OCI-LY7 (cell line): ENCODE results near the gene CAMLG. TPM values are rescaled to one million over a fixed set of nuclear protein-coding genes. Genes with fewer than 3 reads are reported as not detected.

Experiments
- BruUV-seq: library from RNA; stranded (reverse); fragments of 400-500 nt; replicated peaks from 2 replicates; lab custom pipeline; 2021; lab: Mats Ljungman, UMichigan
- CTCF ChIA-PET: fragments of 300-600 bp; sonication (Branson Sonifier 250); formaldehyde crosslinking; loops from one replicate; lab custom pipeline; 2022; ENCODE audit warnings: antibody characterized with exemption; ENCODE audit not compliant: unreplicated experiment; lab: Charles Lee
- POLR2A ChIA-PET: fragments of 300-600 bp; sonication (Branson Sonifier 250); formaldehyde crosslinking; loops from one replicate; lab custom pipeline; 2022; ENCODE audit warnings: antibody characterized with exemption; lab: Charles Lee
- DNase-seq: peaks from one replicate; pipeline ENCODE4 v3.0.0-alpha.2; 2015; ENCODE audit warnings: low spot score
- H2AFZ ChIP-seq: fragments of 200-600 bp; sonication (generic), shearing (Covaris generic); 2 replicates; pipeline ENCODE4 v1.6.1; 2014; ENCODE audit warnings: mild to moderate bottlenecking, antibody characterized with exemption, low read length, moderate library complexity
- H3K27ac ChIP-seq: fragments of 200-600 bp; sonication (generic); 2 replicates; pipeline ENCODE4 v1.5.1; 2014; ENCODE audit warnings: mixed run types, low read depth, mild to moderate bottlenecking, moderate library complexity, low read length, inconsistent platforms; ENCODE audit not compliant: poor library complexity, severe bottlenecking
- H3K36me3 ChIP-seq: fragments of 200-600 bp; sonication (generic); 2 replicates; pipeline ENCODE4 v1.6.1; 2014; ENCODE audit warnings: mild to moderate bottlenecking, antibody characterized with exemption, low read length, moderate library complexity, mixed read lengths; ENCODE audit not compliant: insufficient read depth
- H3K4me1 ChIP-seq: fragments of 200-600 bp; sonication (generic); 2 replicates; pipeline ENCODE4 v1.5.1; 2014; ENCODE audit warnings: mild to moderate bottlenecking, low read length; ENCODE audit not compliant: insufficient read depth, poor library complexity, severe bottlenecking
- H3K4me2 ChIP-seq: fragments of 200-600 bp; sonication (generic); 2 replicates; pipeline ENCODE4 v1.6.1; 2014; ENCODE audit warnings: mild to moderate bottlenecking, low read length
- H3K4me3 ChIP-seq: fragments of 200-600 bp; sonication (generic); 2 replicates; pipeline ENCODE4 v1.5.1; 2014; ENCODE audit warnings: mild to moderate bottlenecking, low read depth, low read length; ENCODE audit not compliant: poor library complexity, severe bottlenecking
- H3K79me2 ChIP-seq: fragments of 200-600 bp; sonication (generic); 2 replicates; pipeline ENCODE4 v1.6.1; 2016; ENCODE audit warnings: low read depth, mild to moderate bottlenecking, low read length, moderate library complexity, mixed read lengths; ENCODE audit not compliant: insufficient read depth
- H3K9me2 ChIP-seq: fragments of 200-600 bp; sonication (generic); 2 replicates; pipeline ENCODE4 v1.6.1; 2016; ENCODE audit warnings: mild to moderate bottlenecking, low read length, mixed read lengths; ENCODE audit not compliant: insufficient read depth
- H3K9me3 ChIP-seq: fragments of 200-600 bp; sonication (generic); 2 replicates; pipeline ENCODE4 v1.6.1; 2014; ENCODE audit warnings: mild to moderate bottlenecking, mixed run types, low read length, mixed read lengths
- H4K20me1 ChIP-seq: fragments of 200-600 bp; sonication (generic); 2 replicates; pipeline ENCODE4 v1.6.1; 2014; ENCODE audit warnings: mild to moderate bottlenecking, antibody characterized with exemption, low read length, moderate library complexity, mixed read lengths; ENCODE audit not compliant: insufficient read depth
- EZH2phosphoT487 ChIP-seq: fragments of 200-600 bp; sonication (generic); IDR thresholded peaks from 2 replicates; pipeline ENCODE4 v1.6.1; 2018; ENCODE audit warnings: low read depth, borderline replicate concordance, mild to moderate bottlenecking, mixed run types, antibody characterized with exemption, low read length, moderate library complexity, mixed read lengths
- intact Hi-C: fragments of 100-400 bp; cut with micrococcal nuclease; formaldehyde crosslinking; loops from one replicate; pipeline ENCODE4 v1.10.0; 2022; ENCODE audit not compliant: unreplicated experiment
- total RNA-seq, 2 experiments: library from RNA; depleted of rRNA in 1 of 2; stranded (reverse); fragments of >200 nt in 1 of 2; shearing (Covaris generic) in 1 of 2; gene quantifications; 2 replicates each; pipeline ENCODE4 v1.2.3, GENCODE V29; 2014 to 2022
- TF ChIP-seq, protein P1 (sequence below): fragments of 200-600 bp; sonication (generic); conservative IDR thresholded peaks from 2 replicates; pipeline ENCODE4 v1.5.1; 2014; ENCODE audit warnings: mild to moderate bottlenecking, antibody characterized with exemption, low read length, moderate library complexity, mixed read lengths

CAMLG gene
- total RNA-seq, 2 experiments from 2014 or later, result 28.5 to 36.6 TPM

GRCh38 chr5:134724872-134725271, 13.5 kb upstream of the CAMLG start:
- Histone ChIP-seq H4K20me1 (no peaks in the 10 kb centered on the region), H3K9me2 (no peaks in the 10 kb centered on the region), H2AFZ (no peak overlapping the region), H3K36me3 (peaks cover 43% of the 10 kb centered on the region), H3K4me1 (no peaks in the 10 kb centered on the region), H3K27ac (no peak overlapping the region), H3K4me2 (no peak overlapping the region), H3K4me3 (no peak overlapping the region), H3K79me2 (no peaks in the 10 kb centered on the region), H3K9me3 (no peaks in the 10 kb centered on the region)
- no peak for DNase-seq
- ChIA-PET CTCF (no interaction called here), POLR2A (interaction anchor here (0.9 to 1.4 kb wide), 2 partner anchors 11 to 12 kb away, joined by 4 read pairs; no protein-coding TSS in a partner anchor)
- intact Hi-C loops, result no loop called here
- BruUV-seq, result no TSS peak
- TF ChIP-seq EZH2phosphoT487, result no peak
- TF ChIP-seq, protein P1, sequence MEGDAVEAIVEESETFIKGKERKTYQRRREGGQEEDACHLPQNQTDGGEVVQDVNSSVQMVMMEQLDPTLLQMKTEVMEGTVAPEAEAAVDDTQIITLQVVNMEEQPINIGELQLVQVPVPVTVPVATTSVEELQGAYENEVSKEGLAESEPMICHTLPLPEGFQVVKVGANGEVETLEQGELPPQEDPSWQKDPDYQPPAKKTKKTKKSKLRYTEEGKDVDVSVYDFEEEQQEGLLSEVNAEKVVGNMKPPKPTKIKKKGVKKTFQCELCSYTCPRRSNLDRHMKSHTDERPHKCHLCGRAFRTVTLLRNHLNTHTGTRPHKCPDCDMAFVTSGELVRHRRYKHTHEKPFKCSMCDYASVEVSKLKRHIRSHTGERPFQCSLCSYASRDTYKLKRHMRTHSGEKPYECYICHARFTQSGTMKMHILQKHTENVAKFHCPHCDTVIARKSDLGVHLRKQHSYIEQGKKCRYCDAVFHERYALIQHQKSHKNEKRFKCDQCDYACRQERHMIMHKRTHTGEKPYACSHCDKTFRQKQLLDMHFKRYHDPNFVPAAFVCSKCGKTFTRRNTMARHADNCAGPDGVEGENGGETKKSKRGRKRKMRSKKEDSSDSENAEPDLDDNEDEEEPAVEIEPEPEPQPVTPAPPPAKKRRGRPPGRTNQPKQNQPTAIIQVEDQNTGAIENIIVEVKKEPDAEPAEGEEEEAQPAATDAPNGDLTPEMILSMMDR, result no peak

- Histone ChIP-seq H2AFZ (no peak overlapping the region), H3K4me1 (peaks cover 36% of the 10 kb centered on the region), H3K4me2 (no peak overlapping the region), H3K9me2 (no peaks in the 10 kb centered on the region), H3K36me3 (no peaks in the 10 kb centered on the region), H3K4me3 (no peak overlapping the region), H3K79me2 (no peaks in the 10 kb centered on the region), H3K27ac (no peak overlapping the region), H3K9me3 (no peaks in the 10 kb centered on the region), H4K20me1 (no peaks in the 10 kb centered on the region)
- intact Hi-C loops, result loop anchor here (10.0 kb wide), 1 partner anchor 462 kb away; no protein-coding TSS in a partner anchor
- TF ChIP-seq EZH2phosphoT487, result no peak
- TF ChIP-seq, protein P1, result no peak
- CTCF ChIA-PET, result no interaction called here
- no TSS peak for BruUV-seq
- POLR2A ChIA-PET, result interaction anchor here (0.6 kb wide), 1 partner anchor 71 kb away, joined by 5 read pairs; no protein-coding TSS in a partner anchor
- no peak for DNase-seq
Measured at GRCh38 chr5:134732819-134733218, 5.5 kb upstream of the CAMLG start.

DNA sequence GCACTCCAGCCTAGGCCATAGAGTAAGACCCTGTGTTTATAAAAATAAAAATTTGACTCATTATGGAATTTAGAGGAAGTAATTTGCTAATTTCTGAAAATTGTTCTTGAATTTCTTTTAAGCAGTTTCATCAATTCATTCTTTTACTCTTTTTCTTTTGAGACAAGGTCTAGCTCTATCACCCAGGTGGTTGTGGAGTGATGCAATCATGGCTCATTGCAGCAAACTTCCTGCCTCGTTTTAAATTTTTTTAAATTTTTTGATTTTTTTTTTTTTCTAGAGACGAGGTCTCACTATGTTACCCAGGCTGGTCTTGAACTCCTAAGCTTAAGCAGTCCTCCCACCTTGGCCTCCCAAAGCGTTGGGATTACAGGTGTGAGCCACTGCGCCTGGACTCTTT, 3.1 kb upstream of the CAMLG start:
- H4K20me1 ChIP-seq, result no peaks in the 10 kb centered on the region
- H3K4me1 ChIP-seq, result peaks cover 46% of the 10 kb centered on the region
- H3K79me2 ChIP-seq, result peaks cover 17% of the 10 kb centered on the region
- CTCF ChIA-PET, result no interaction called here
- no peak for TF ChIP-seq EZH2phosphoT487
- TF ChIP-seq, protein P1, result no peak
- H3K27ac ChIP-seq, result peak overlapping the region; percentile 43
- peak overlapping the region; percentile 44 for H2AFZ ChIP-seq
- DNase-seq, result peak; percentile 59
- no TSS peak for BruUV-seq
- POLR2A ChIA-PET, result interaction anchor here (0.7 to 2.6 kb wide), 9 partner anchors 10 to 1403 kb away, joined by 3 to 11 read pairs (median 4); partner anchors contain the start of genes C5orf24 and PCBD2
- intact Hi-C loops, result loop anchor here (5.0 to 10.0 kb wide), 4 partner anchors 323 to 508 kb away; partner anchors contain the start of genes CDKN2AIPNL, PPP2CA and UBE2B
- H3K4me3 ChIP-seq, result no peak overlapping the region
- H3K4me2 ChIP-seq, result no peak overlapping the region
- no peaks in the 10 kb centered on the region for H3K36me3 ChIP-seq
- no peaks in the 10 kb centered on the region for H3K9me2 ChIP-seq
- H3K9me3 ChIP-seq, result no peaks in the 10 kb centered on the region
